Ramos (cell line): Measurements from ENCODE around the gene SP140.
"Not testable (repeated sequence)": the region's sequence is repeated elsewhere in the genome, so short reads cannot be mapped to it uniquely, and the experiment has no call there.

ENCODE experiments used
- in situ Hi-C: fragments of 300-500 bp; cut with MboI; formaldehyde crosslinking; loops from one replicate; pipeline ENCODE4 v1.14.3; 2022; ENCODE audit warnings: low sequenced_read_pairs; ENCODE audit not compliant: unreplicated experiment

Gene SP140

GRCh38 chr2:230222829-230223228 lies 2.7 kb upstream of the SP140 start:
- in situ Hi-C loops, result not testable (repeated sequence)

GRCh38 chr2:230224458-230224857 lies 1.1 kb upstream of the SP140 start:
- in situ Hi-C loops, result no loop called here

- in situ Hi-C loops, result no loop called here
Observed at GRCh38 chr2:230226051-230226551, 565 bp downstream of the SP140 start.

DNA sequence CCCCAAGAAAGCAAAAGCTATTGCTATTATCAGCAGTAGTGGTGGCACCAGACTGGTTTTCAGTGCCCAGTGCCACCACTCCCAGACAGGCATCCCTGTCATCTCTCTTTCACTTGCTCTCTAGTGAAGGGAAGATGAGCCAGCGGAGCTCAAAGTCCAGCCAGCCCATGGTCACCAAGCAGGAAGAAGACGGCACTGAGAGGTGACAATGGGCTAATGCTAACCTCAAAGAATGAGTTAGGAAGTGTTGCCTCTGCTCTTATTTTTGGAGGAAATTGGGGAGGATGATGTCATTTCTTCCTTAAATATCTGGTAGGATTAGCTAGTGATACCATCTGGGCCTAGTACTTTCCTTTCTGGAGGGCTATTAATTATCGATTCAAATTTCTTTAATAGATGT lies 1.7 kb downstream of the SP140 start:
- in situ Hi-C loops, result no loop called here

GRCh38 chr2:230230087-230230486 lies 4.6 kb downstream of the SP140 start:
- in situ Hi-C loops, result no loop called here

- in situ Hi-C loops, result no loop called here
Observed at GRCh38 chr2:230230496-230231200, 5.1 kb downstream of the SP140 start.

DNA sequence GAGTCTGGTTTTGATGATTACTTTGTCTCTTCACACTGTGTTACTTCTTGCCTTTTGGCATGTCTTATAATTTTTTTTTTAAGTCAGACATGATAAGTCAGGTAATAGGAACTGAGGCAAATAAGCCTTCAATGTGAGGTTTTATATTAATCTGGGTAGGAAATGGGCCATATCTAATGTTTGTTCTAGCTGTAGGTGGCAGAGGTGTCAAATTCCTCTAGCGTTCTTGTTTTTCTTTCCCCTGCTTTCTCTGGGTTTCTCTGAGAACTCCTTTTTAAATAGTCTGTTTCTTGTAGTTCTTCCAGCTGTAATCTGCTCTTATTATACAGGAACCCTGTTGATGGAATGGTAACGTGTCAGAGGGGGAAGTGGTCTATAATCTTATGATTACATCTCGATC lies 5.7 kb downstream of the SP140 start:
- in situ Hi-C loops, result no loop called here

GRCh38 chr2:230234122-230234722 lies 8.7 kb downstream of the SP140 start:
- in situ Hi-C loops, result no loop called here

GRCh38 chr2:230234845-230235244 lies 9.3 kb downstream of the SP140 start:
- in situ Hi-C loops, result no loop called here

DNA sequence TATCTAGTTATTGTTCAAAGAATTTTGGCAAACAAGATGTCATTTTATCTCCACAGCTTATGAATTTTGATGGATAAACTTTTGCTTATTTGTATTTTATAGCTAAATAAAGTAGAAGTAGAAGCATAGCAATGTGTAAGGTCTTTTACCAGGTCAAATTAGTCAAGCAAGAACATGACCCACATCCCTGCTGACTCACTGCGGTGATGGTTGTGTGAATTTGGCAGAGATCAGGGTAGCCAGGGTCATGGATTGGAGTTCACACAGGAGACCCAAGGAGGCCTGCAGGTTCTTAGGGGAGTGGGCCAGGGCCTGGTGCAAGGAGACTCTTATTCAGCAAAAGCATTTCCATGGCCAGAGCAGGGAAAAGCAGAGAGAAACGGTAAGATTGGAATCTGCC lies 18.7 kb downstream of the SP140 start:
- in situ Hi-C loops, result no loop called here

- in situ Hi-C loops, result no loop called here
Observed at GRCh38 chr2:230246206-230246605, 20.7 kb downstream of the SP140 start.

DNA sequence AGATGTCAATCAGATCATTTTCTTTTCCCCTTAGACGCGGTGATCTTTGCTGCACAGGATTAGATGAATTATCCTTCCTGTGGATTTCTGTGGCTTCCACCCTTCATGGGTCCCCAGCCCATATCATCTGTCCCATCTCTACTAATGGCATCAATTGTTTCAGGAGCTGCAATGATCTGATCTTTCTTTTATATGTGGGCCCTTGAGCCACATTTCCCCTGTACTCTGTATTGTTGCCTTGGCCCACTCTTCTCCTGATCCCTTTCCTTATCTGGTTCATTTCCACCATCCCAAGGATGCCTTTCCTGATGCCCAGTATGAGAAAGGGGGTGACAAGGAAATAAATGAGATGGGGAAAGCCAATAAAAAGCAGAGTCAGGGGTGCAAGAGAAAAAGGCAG lies 24.7 kb downstream of the SP140 start:
- in situ Hi-C loops, result no loop called here

DNA sequence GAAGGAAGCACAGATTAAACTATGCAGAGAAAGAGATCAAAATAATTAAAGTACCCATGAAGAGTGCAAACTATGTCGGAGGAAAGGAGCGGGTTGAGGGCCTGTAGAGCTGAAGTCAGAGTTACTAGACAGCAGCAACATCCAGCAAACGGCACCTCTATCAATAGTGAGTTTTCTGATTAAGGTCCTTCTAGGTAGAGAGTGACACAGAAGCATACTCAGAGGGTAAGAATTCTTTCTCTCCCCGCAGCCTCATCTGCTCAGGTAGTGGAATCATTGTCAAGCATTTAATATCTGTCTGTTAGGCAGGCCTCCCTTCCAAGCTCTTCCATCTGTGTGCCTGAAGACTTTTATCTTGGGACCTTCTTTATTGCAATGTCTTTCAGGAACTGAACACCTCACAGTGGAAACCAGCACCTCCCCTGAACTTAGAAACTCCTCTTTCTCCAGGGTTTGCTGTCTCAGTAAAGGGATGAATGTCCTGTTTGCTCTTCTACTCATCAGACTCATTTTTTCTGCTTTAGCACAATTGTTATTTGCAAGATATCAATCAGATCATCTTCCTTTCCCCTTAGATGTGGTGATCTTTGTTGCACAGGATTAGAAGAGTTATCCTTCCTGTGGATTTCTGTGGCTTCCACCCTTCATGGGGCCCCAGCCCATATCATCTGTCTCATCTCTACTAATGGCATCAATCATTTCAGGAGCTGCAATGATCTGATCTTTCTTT lies 28.8 kb downstream of the SP140 start:
- in situ Hi-C loops, result no loop called here

DNA sequence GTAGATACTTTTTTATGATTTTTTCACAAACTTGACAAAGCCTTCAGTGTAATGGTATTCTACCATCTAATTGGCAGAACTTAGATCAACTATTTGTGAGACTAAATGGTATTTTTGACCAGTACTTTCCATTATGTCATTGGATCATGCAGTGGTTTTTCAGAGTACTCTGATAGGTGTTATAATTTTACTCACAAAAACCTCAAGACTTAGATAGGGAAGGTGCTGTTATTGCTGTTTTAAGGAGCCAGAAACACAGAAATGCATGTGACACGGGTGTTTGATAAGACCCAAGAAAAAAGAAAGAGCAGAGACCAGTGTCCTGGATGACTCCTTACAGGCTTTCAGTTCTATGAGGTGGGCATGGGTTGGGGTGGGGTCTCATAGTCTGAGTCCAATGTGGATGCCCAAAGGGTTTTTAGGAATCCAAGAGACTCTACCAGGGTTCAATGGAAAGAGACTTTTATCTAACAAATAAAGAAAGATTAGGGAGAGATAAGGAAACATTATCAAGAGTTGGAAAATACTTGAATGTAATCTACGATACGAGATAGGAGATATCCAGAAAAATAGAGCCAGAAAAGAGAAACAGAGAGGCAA lies 31.3 kb downstream of the SP140 start:
- in situ Hi-C loops, result no loop called here

DNA sequence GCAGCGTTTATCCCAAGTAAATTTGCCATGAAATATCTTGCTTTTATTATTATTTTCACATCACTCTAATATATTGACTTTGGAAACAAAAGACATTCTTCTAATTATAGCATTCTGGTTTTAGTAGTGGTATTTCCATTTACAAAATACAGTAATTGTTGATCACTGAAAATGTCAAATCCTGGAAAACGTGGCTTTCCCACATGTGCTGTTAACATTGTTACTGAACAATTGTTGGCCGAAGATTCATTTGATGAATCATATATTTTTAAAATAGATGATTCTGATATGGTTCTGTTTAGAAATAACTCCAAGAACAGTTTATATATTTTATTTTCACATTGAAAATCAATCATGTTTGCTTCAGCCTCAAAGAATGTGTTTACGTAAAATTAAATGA lies 32.9 kb downstream of the SP140 start:
- in situ Hi-C loops, result no loop called here

- in situ Hi-C loops, result no loop called here
Observed at GRCh38 chr2:230262246-230262645, 36.7 kb downstream of the SP140 start.

DNA sequence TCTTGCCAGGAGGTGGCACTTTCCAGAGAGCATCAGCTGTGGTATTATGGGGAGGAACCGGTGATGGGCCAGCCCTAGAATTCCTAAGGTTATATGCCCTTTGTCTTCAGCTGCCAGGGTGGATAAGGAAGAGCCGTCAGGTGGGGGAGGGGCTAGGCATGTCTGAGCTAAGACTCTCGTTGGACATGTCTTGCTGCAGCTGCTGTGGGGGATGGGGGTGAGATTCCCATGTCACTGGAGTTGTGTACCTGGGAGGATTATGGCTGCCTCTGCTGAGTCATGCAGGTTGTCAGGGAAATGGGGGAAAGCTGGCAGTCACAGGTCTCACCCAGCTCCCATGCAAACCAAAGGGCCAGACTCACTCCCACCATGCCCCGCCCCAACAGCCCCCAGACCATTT lies 39.4 kb downstream of the SP140 start:
- in situ Hi-C loops, result not testable (repeated sequence)

- in situ Hi-C loops, result no loop called here
Observed at GRCh38 chr2:230266638-230267037, 41.1 kb downstream of the SP140 start.

DNA sequence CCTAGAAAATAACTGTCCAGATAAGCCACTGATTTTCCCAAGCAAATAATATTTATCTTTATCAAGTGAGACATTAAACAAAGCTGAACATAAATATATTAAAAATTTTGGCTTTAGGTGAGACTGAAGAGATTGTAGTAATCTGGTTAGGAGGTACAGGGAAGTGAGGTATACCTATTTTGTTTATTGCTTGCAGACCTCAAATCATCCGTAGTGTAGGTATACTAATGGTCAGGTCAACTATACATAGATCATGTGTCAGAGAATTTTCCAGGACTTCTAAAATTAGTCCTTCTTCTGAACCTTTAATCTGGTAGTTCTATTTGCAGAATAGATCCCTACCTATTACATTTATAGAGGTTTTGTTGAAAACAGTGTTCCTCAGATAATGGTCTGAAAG lies 41.5 kb downstream of the SP140 start:
- in situ Hi-C loops, result no loop called here

DNA sequence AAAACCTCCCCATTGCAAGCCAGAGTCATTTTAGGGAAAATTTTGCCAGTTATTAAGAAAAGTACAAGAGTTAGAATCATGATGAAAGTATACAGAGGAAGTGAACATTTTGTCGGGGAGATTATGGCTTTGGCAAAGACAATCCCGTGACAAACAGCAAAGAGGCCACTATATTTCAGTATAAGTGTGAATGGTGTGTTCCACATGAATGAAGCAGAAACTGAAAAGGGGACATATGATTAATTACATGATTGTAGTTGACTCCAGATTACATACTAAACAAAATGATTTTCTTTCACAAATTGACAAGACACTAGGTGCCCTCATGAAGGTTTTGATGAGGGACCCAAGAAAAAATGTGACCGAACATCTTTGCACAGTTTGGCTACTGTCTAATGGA lies 42.0 kb downstream of the SP140 start:
- in situ Hi-C loops, result no loop called here
